Measurements from ENCODE around the gene GSN.
A peak's percentile ranks its signal among the peaks of the same experiment; 100 is the strongest.

Gene GSN

GRCh38 chr9:121344184-121344583, 76.2 kb downstream of the GSN start:
- DNase-seq (ENCODE audit: insufficient read length, low spot score) (no peak), FAIRE-seq (no peak)

- DNase-seq (ENCODE audit: insufficient read length, low spot score) (no peak), FAIRE-seq (no peak)
Measured at GRCh38 chr9:121345070-121345469, 77.1 kb downstream of the GSN start.

GRCh38 chr9:121348221-121348620, 80.3 kb downstream of the GSN start:
- no peak for FAIRE-seq
- DNase-seq (ENCODE audit: insufficient read length, low spot score), result no peak

GRCh38 chr9:121349009-121349408, 81.0 kb downstream of the GSN start:
- no peak for DNase-seq (ENCODE audit: insufficient read length, low spot score)
- no peak for FAIRE-seq

- no peak for FAIRE-seq
Measured at GRCh38 chr9:121350036-121350435, 82.1 kb downstream of the GSN start.

GRCh38 chr9:121350993-121351561, 83.1 kb downstream of the GSN start:
- no peak for DNase-seq (ENCODE audit: insufficient read length, low spot score)
- no peak for FAIRE-seq

More at GRCh38 chr9:121350036-121350435, 82.1 kb downstream of the GSN start:
- no peak for DNase-seq (ENCODE audit: insufficient read length, low spot score)

GRCh38 chr9:121353241-121354061, 85.5 kb downstream of the GSN start:
- peak; percentile 98 for FAIRE-seq
- peak; percentile 41 for DNase-seq (ENCODE audit: insufficient read length, low spot score)

GRCh38 chr9:121354141-121354540, 86.2 kb downstream of the GSN start:
- FAIRE-seq (no peak), DNase-seq (ENCODE audit: insufficient read length, low spot score) (no peak)

- DNase-seq (ENCODE audit: insufficient read length, low spot score), result no peak
- FAIRE-seq, result no peak
Measured at GRCh38 chr9:121354762-121355161, 86.8 kb downstream of the GSN start.

GRCh38 chr9:121357011-121357410, 89.0 kb downstream of the GSN start:
- FAIRE-seq, result no peak
- no peak for DNase-seq (ENCODE audit: insufficient read length, low spot score)

GRCh38 chr9:121358751-121359150, 90.8 kb downstream of the GSN start:
- FAIRE-seq, result peak; percentile 81
- no peak for DNase-seq (ENCODE audit: insufficient read length, low spot score)

- FAIRE-seq, result no peak
Measured at GRCh38 chr9:121359351-121360294, 91.7 kb downstream of the GSN start.

GRCh38 chr9:121360601-121361374, 92.8 kb downstream of the GSN start:
- DNase-seq (ENCODE audit: insufficient read length, low spot score), result no peak
- peak; percentile 37 for FAIRE-seq

More at GRCh38 chr9:121359351-121360294, 91.7 kb downstream of the GSN start:
- DNase-seq (ENCODE audit: insufficient read length, low spot score), result no peak

GRCh38 chr9:121362813-121363621, 95.1 kb downstream of the GSN start:
- FAIRE-seq (no peak), DNase-seq (ENCODE audit: insufficient read length, low spot score) (no peak)

GRCh38 chr9:121363622-121363961, 95.6 kb downstream of the GSN start:
- no peak for DNase-seq (ENCODE audit: insufficient read length, low spot score)
- FAIRE-seq, result no peak

- DNase-seq (ENCODE audit: insufficient read length, low spot score) (no peak), FAIRE-seq (no peak)
Measured at GRCh38 chr9:121364077-121364476, 96.1 kb downstream of the GSN start.

- DNase-seq (ENCODE audit: insufficient read length, low spot score) (no peak), FAIRE-seq (no peak)
Measured at GRCh38 chr9:121364886-121365285, 96.9 kb downstream of the GSN start.

GRCh38 chr9:121365564-121365963, 97.6 kb downstream of the GSN start:
- FAIRE-seq (no peak), DNase-seq (ENCODE audit: insufficient read length, low spot score) (no peak)

- DNase-seq (ENCODE audit: insufficient read length, low spot score) (no peak), FAIRE-seq (no peak)
Measured at GRCh38 chr9:121366611-121367192, 98.7 kb downstream of the GSN start.

Measured in GM19239 (cell line).